Prostate gland (tissue), 2 donors: Measurements from ENCODE around the gene NEBL. TPM values are rescaled to one million over a fixed set of nuclear protein-coding genes. Genes with fewer than 3 reads are reported as not detected.

Experiments
- DNase-seq: peaks from one replicate; pipeline ENCODE4 v3.0.0-alpha.2; 2019; ENCODE audit warnings: low spot score
- H3K27ac ChIP-seq, 2 donors: fragments of 200-600 bp; sonication (generic); 2 replicates each; pipeline ENCODE4 v1.5.1; 2017 to 2019
- H3K27me3 ChIP-seq: fragments of 200-600 bp; sonication (generic); replicated peaks from 2 replicates; pipeline ENCODE4 v1.5.1; 2019; ENCODE audit not compliant: insufficient read depth
- H3K36me3 ChIP-seq, 2 donors: fragments of 200-600 bp; sonication (generic); 1 replicate in 1 of 2; 2 replicates in 1 of 2; pipeline versions ENCODE4 v1.5.1 to v1.8.1; 2017 to 2019
- H3K4me1 ChIP-seq: fragments of 200-600 bp; sonication (generic); replicated peaks from 2 replicates; pipeline ENCODE4 v1.5.1; 2019
- H3K4me3 ChIP-seq, 2 donors: fragments of 200-600 bp; sonication (generic); 2 replicates each; pipeline ENCODE4 v1.5.1; 2017 to 2019
- H3K9me3 ChIP-seq: fragments of 200-600 bp; sonication (generic); 2 replicates; pipeline ENCODE4 v1.5.1; 2017
- POLR2A ChIP-seq: fragments of 450-650 bp; IDR thresholded peaks from one replicate; pipeline ENCODE4 v1.6.1; 2016; ENCODE audit warnings: antibody characterized with exemption, mild to moderate bottlenecking
- POLR2AphosphoS5 ChIP-seq: sonication (generic); formaldehyde crosslinking; IDR thresholded peaks from one replicate; pipeline ENCODE4 v1.6.1; 2017; ENCODE audit warnings: antibody characterized with exemption
- WGBS: methylation state at CpG from one replicate; pipeline ENCODE4 v1.1.5; 2018; 5-methylcytosine and 5-hydroxymethylcytosine counted together
- intact Hi-C: fragments of 100-400 bp; cut with DNase I; formaldehyde crosslinking; loops from one replicate; pipeline ENCODE4 v1.14.2; 2022
- total RNA-seq, 2 donors: library from RNA; depleted of rRNA; stranded (reverse); fragments of >200 nt; gene quantifications; one replicate each; pipeline ENCODE4 v1.1.0, GENCODE V29; 2016
- TF ChIP-seq, protein P1 (sequence below), 4 experiments: fragments of 200-600 bp in 2 of 4; fragments of 450-650 bp in 2 of 4; sonication (generic) in 2 of 4; IDR thresholded peaks; 1 replicate in 3 of 4; 2 replicates in 1 of 4; pipeline ENCODE4 v1.5.1; 2016 to 2019; ENCODE audit warnings: antibody characterized with exemption in 4 of 4, mild to moderate bottlenecking in 2 of 4, moderate library complexity in 2 of 4

NEBL gene
- total RNA-seq, 2 donors from 2014 or later: 22.5 to 29.0 TPM

DNA sequence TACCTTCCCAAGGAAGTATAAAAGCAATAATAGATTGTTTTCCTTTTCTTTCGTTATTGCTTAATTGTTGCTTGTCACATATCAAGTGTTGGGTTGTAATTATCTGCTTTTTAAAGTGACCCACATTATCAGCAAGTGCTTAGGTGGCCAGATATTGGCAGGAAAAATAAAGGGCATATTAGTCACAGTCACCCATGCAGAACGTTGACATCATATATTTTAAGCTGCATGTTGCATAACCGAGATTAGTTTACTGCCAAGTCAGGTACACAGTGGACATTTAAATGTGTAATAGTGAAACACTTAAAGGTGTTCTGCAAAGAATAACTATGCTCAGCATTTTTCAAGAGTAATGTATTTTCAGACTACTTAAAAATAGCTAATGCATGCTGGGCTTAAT is 11.4 kb downstream of the NEBL start:
- Histone ChIP-seq H3K27me3 (no peaks in the 10 kb centered on the region), H3K9me3 (no peaks in the 10 kb centered on the region), H3K4me3 (no peak overlapping the region), H3K27ac (no peak overlapping the region), H3K36me3 (no peaks in the 10 kb centered on the region), H3K4me1 (no peaks in the 10 kb centered on the region)
- WGBS: 35% methylated on average over 3 of the region's 3 CpGs
- TF ChIP-seq, protein P1, sequence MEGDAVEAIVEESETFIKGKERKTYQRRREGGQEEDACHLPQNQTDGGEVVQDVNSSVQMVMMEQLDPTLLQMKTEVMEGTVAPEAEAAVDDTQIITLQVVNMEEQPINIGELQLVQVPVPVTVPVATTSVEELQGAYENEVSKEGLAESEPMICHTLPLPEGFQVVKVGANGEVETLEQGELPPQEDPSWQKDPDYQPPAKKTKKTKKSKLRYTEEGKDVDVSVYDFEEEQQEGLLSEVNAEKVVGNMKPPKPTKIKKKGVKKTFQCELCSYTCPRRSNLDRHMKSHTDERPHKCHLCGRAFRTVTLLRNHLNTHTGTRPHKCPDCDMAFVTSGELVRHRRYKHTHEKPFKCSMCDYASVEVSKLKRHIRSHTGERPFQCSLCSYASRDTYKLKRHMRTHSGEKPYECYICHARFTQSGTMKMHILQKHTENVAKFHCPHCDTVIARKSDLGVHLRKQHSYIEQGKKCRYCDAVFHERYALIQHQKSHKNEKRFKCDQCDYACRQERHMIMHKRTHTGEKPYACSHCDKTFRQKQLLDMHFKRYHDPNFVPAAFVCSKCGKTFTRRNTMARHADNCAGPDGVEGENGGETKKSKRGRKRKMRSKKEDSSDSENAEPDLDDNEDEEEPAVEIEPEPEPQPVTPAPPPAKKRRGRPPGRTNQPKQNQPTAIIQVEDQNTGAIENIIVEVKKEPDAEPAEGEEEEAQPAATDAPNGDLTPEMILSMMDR (IDR thresholded peaks at IDR 0.05): no peak
- TF ChIP-seq POLR2AphosphoS5: peak; percentile 82
- no peak for TF ChIP-seq POLR2A
- intact Hi-C loops: no loop called here
- DNase-seq: no peak

DNA sequence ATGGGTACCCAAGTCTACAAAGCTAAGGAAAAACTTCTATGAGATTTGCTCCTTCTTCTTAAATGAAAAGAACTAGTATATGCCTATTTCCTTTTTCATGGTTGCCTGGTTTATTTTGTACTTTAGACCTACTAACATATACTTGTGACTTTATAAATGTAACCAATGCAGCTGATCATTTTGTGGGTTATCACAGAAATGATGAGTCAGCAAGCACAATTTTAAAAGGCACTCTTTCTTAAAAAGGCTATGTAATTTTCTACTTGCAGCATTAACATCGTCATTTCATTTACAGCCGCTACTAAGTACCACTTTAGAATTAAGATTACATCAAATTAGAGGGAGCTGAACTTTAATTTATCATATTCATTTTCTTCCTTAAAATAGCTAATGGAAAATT is 13.6 kb downstream of the NEBL start:
- DNase-seq: no peak
- Histone ChIP-seq H3K27me3 (no peaks in the 10 kb centered on the region), H3K4me3 (no peak overlapping the region), H3K27ac (no peak overlapping the region), H3K4me1 (no peaks in the 10 kb centered on the region), H3K9me3 (no peaks in the 10 kb centered on the region), H3K36me3 (no peaks in the 10 kb centered on the region)
- intact Hi-C loops: no loop called here
- no peak for TF ChIP-seq POLR2AphosphoS5
- no peak for TF ChIP-seq POLR2A
- TF ChIP-seq, protein P1 (IDR thresholded peaks at IDR 0.05): no peak
- 98% methylated on average over 2 of the region's 2 CpGs for WGBS

DNA sequence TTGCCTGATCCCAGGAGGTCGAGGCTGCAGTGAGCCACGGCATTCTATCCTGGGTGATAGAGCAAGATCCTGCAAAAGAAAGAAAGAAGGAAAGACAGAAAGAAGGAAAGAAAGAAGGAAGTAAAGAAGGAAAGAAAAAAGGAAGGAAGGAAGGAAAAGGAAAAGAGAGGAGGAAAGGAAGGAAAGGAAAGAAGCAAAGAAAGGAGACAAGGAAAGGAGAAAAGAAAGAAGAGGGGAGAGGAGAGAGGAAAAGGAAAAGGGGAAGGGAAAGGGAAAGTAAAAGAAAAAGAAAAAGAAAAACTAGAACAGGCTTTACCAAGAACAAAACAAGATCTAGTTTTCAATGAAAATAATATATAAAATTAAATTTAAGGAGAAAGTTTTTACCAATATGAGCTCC is 15.0 kb downstream of the NEBL start:
- no peaks in the 10 kb centered on the region for H3K27me3 ChIP-seq
- H3K27ac ChIP-seq: no peak overlapping the region
- intact Hi-C loops: no loop called here
- WGBS: 95% methylated on average over 2 of the region's 2 CpGs
- DNase-seq: no peak
- H3K4me1 ChIP-seq: no peaks in the 10 kb centered on the region
- TF ChIP-seq POLR2A (no peak), POLR2AphosphoS5 (no peak)
- TF ChIP-seq, protein P1 (IDR thresholded peaks at IDR 0.05): no peak
- H3K4me3 ChIP-seq: no peak overlapping the region
- H3K9me3 ChIP-seq: no peaks in the 10 kb centered on the region
- no peaks in the 10 kb centered on the region for H3K36me3 ChIP-seq

DNA sequence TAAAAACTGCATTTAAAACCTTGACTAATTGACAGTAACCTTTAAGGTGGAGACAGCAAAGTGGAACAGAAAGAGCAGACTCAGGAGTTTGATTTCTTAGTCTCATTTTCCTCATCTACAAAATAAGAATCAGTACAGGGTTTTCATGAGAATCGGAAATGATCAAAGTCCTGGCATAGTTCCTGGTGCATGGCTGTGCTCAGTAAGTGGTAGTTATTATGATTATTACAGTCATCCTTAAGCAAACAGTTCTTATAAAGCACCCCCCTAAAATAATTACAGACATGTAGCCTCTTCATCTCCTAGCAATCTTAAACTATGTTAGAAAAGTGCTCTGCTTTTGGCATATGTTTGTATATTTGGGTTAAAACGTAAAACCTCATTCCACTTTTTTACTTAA is 18.0 kb downstream of the NEBL start:
- Histone ChIP-seq H3K27ac (no peak overlapping the region), H3K4me3 (no peak overlapping the region), H3K27me3 (no peaks in the 10 kb centered on the region), H3K9me3 (no peaks in the 10 kb centered on the region), H3K4me1 (no peaks in the 10 kb centered on the region), H3K36me3 (no peaks in the 10 kb centered on the region)
- TF ChIP-seq, protein P1 (IDR thresholded peaks at IDR 0.05): no peak
- TF ChIP-seq POLR2A: no peak
- no peak for TF ChIP-seq POLR2AphosphoS5
- intact Hi-C loops: no loop called here
- no peak for DNase-seq
- 63% methylated on average over 2 of the region's 2 CpGs for WGBS

DNA sequence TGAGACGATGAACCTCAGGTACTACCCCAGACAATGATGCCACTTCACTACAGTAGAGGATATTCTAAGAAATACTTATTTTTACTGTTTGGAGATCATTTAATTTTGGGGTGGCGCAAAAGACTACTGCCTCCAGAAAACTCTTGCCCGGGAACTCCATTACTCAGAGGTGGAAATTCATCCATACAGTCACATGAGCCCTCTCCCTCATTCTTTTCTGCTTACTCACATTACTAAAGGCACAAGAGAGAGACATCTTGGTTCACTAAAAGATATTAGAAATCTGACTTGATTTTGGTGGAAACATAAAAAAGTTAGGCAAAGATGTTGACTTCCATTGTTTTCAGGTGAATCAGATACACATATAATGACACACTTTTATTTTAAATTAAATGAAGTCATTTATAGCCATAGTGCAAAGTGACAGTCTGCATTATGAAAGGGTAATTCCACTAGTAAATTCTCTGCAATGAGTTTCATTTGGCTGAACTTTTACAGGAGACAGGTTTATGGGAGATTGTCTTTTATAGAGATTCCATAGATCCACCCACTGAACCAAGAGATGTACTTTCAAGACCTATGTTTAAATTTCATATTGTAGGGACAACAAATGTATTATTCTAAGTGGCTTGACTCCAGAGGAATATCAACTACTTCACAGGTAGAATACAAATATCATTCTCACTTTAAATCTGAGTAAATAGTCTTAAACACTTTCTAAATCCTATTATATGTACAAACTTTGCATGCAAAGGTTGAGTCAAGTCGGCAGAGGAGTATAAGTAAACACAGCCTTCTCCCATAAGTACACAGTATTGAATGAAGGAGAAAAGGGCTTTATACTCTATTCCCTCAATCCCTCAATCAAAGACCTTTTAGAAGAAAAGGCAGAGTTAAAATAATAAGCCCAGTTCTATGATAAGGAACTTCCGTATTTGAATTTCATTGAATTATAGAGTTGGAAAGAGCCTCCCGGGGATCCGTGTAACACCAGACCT is 18.8 kb downstream of the NEBL start:
- no peaks in the 10 kb centered on the region for H3K36me3 ChIP-seq
- TF ChIP-seq POLR2AphosphoS5 (peak; percentile 65), POLR2A (no peak)
- no peaks in the 10 kb centered on the region for H3K27me3 ChIP-seq
- 39% methylated on average over 7 of the region's 7 CpGs for WGBS
- H3K4me3 ChIP-seq: no peak overlapping the region
- H3K4me1 ChIP-seq: no peaks in the 10 kb centered on the region
- intact Hi-C loops: no loop called here
- no peak for DNase-seq
- H3K9me3 ChIP-seq: no peaks in the 10 kb centered on the region
- H3K27ac ChIP-seq: no peak overlapping the region
